SK-N-SH (cell line): ENCODE results near the gene CRYGC. TPM values are rescaled to one million over a fixed set of nuclear protein-coding genes. Genes with fewer than 3 reads are reported as not detected.
"Not testable (repeated sequence)": the region's sequence is repeated elsewhere in the genome, so short reads cannot be mapped to it uniquely, and the experiment has no call there.

Experiments
- CTCF ChIA-PET: fragments of 300-600, 350-600 bp; formaldehyde crosslinking; extraction: SDS; loops from one replicate; lab custom pipeline; 2021; lab: Yijun Ruan, JAX
- POLR2A ChIA-PET: fragments of 350-600 bp; sonication (Branson Sonifier 250); formaldehyde crosslinking; extraction: SDS; loops from one replicate; lab custom pipeline; 2020; ENCODE audit warnings: antibody characterized with exemption, inconsistent platforms; lab: Yijun Ruan, JAX
- DNase-seq: peaks from one replicate; pipeline ENCODE4 v3.0.0; 2012
- H2AFZ ChIP-seq: fragments of 200-600 bp; sonication (generic); 2 replicates; pipeline ENCODE4 v1.8.1; 2016; ENCODE audit warnings: antibody characterized with exemption, mild to moderate bottlenecking, low read depth
- H3F3A ChIP-seq: fragments of 200-600 bp; sonication (generic); replicated peaks from 2 replicates; pipeline ENCODE3; 2016; ENCODE audit warnings: antibody characterized with exemption, mild to moderate bottlenecking; ENCODE audit not compliant: insufficient read depth
- H3K27ac ChIP-seq, 2 experiments: fragments of 200-500 bp in 1 of 2; fragments of 200-600 bp in 1 of 2; sonication (Bioruptor generic) in 1 of 2; sonication (generic), shearing (Covaris generic) in 1 of 2; 2 replicates each; pipeline versions ENCODE4 v1.5.1 to v1.6.1; 2014 to 2016; ENCODE audit warnings: low read depth in 2 of 2, inconsistent platforms in 1 of 2, low read length in 1 of 2, mild to moderate bottlenecking in 1 of 2, mixed read lengths in 1 of 2
- H3K27me3 ChIP-seq: fragments of 200-600 bp; sonication (generic), shearing (Covaris generic); 2 replicates; pipeline ENCODE4 v1.6.1; 2016; ENCODE audit warnings: mixed run types; ENCODE audit not compliant: insufficient read depth
- H3K36me3 ChIP-seq, 2 experiments: fragments of 200-500 bp in 1 of 2; fragments of 200-600 bp in 1 of 2; sonication (Bioruptor generic) in 1 of 2; sonication (generic) in 1 of 2; replicated peaks in 1 of 2; 2 replicates each; pipeline versions ENCODE3 to v1.5.1; 2014 to 2016; ENCODE audit warnings: low read length in 1 of 2, mild to moderate bottlenecking in 1 of 2; ENCODE audit not compliant: insufficient read depth in 2 of 2, control insufficient read depth in 1 of 2
- H3K4me1 ChIP-seq, 2 experiments: fragments of 200-500 bp in 1 of 2; fragments of 200-600 bp in 1 of 2; sonication (Bioruptor generic) in 1 of 2; sonication (generic), shearing (Covaris generic) in 1 of 2; 2 replicates each; pipeline versions ENCODE4 v1.5.1 to v1.6.1; 2014 to 2016; ENCODE audit warnings: low read depth in 1 of 2, low read length in 1 of 2, mixed run types in 1 of 2; ENCODE audit not compliant: insufficient read depth in 2 of 2, control insufficient read depth in 1 of 2
- H3K4me2 ChIP-seq: fragments of 200-600 bp; sonication (generic), shearing (Covaris generic); 2 replicates; pipeline ENCODE4 v1.6.1; 2017; ENCODE audit warnings: mixed run types
- H3K4me3 ChIP-seq, 2 experiments: fragments of 200-500 bp in 1 of 2; fragments of 200-600 bp in 1 of 2; sonication (Bioruptor generic) in 1 of 2; sonication (generic), shearing (Covaris generic) in 1 of 2; 2 replicates each; pipeline versions ENCODE4 v1.5.1 to v1.8.1; 2014 to 2016; ENCODE audit warnings: low read depth in 2 of 2, inconsistent platforms in 1 of 2, low read length in 1 of 2, mild to moderate bottlenecking in 1 of 2, mixed read lengths in 1 of 2, moderate library complexity in 1 of 2
- H3K79me2 ChIP-seq: fragments of 200-600 bp; sonication (generic); 2 replicates; pipeline ENCODE4 v1.8.1; 2017; ENCODE audit warnings: mild to moderate bottlenecking; ENCODE audit not compliant: insufficient read depth
- H3K9ac ChIP-seq: fragments of 200-600 bp; sonication (generic); 2 replicates; pipeline ENCODE4 v1.6.1; 2017; ENCODE audit warnings: mixed run types
- H3K9me2 ChIP-seq: fragments of 200-600 bp; sonication (generic); 2 replicates; pipeline ENCODE4 v1.6.1; 2017; ENCODE audit warnings: mixed run types
- H3K9me3 ChIP-seq: fragments of 200-600 bp; sonication (generic); 2 replicates; pipeline ENCODE4 v1.6.1; 2017; ENCODE audit warnings: mixed run types, mild to moderate bottlenecking, moderate library complexity
- H4K20me1 ChIP-seq: fragments of 200-600 bp; sonication (generic); 2 replicates; pipeline ENCODE4 v1.6.1; 2017; ENCODE audit warnings: mild to moderate bottlenecking, mixed run types; ENCODE audit not compliant: insufficient read depth
- CHD2 ChIP-seq: fragments of 150-350 bp; IDR thresholded peaks from 2 replicates; pipeline ENCODE4 v1.6.1; 2018; ENCODE audit warnings: low read length; ENCODE audit not compliant: partially characterized antibody
- ELF1 ChIP-seq: IDR thresholded peaks from 2 replicates; pipeline ENCODE4 v1.4.0; 2012
- EZH2phosphoT487 ChIP-seq: fragments of 200-600 bp; sonication (generic); IDR thresholded peaks from 2 replicates; pipeline ENCODE4 v1.6.1; 2017; ENCODE audit warnings: low read depth, mixed run types, mild to moderate bottlenecking, antibody characterized with exemption, moderate library complexity, borderline replicate concordance
- FOSL2 ChIP-seq: IDR thresholded peaks from 2 replicates; pipeline ENCODE4 v1.4.0; 2012; ENCODE audit warnings: low read depth, mild to moderate bottlenecking, moderate library complexity, borderline replicate concordance
- FOXJ3 ChIP-seq: sonication (generic); formaldehyde crosslinking; IDR thresholded peaks from 2 replicates; pipeline ENCODE4 v1.5.1; 2020; ENCODE audit warnings: mild to moderate bottlenecking, missing genetic modification reagents
- JUND ChIP-seq: IDR thresholded peaks from 2 replicates; pipeline ENCODE4 v1.4.0; 2012
- NRF1 ChIP-seq: IDR thresholded peaks from 2 replicates; pipeline ENCODE4 v1.6.1; 2012; ENCODE audit warnings: low read depth, mild to moderate bottlenecking, low read length
- PBX3 ChIP-seq: IDR thresholded peaks from 2 replicates; pipeline ENCODE4; 2012
- POLR2AphosphoS5 ChIP-seq: IDR thresholded peaks from 2 replicates; pipeline ENCODE4 v1.6.1; 2012; ENCODE audit warnings: low read depth, low read length
- RAD21 ChIP-seq: IDR thresholded peaks from 2 replicates; pipeline ENCODE4 v1.6.1; 2012; ENCODE audit warnings: mild to moderate bottlenecking, low read length
- RCOR1 ChIP-seq: fragments of 150-350 bp; IDR thresholded peaks from 2 replicates; pipeline ENCODE4 v1.6.1; 2017; ENCODE audit warnings: antibody characterized with exemption, low read length
- REST ChIP-seq: IDR thresholded peaks from 2 replicates; pipeline ENCODE4 v1.6.1; 2012; ENCODE audit warnings: mild to moderate bottlenecking, low read depth, low read length, moderate library complexity
- RXRA ChIP-seq: IDR thresholded peaks from 2 replicates; pipeline ENCODE4 v1.4.0; 2012; ENCODE audit warnings: low read depth, mild to moderate bottlenecking, borderline replicate concordance
- SIN3A ChIP-seq: IDR thresholded peaks from 2 replicates; pipeline ENCODE4 v1.6.1; 2012; ENCODE audit warnings: low read depth, mild to moderate bottlenecking, low read length, moderate library complexity, borderline replicate concordance
- SMC3 ChIP-seq: IDR thresholded peaks from 2 replicates; pipeline ENCODE4 v1.6.1; 2012; ENCODE audit warnings: low read depth, low read length, improper control_type of control experiment
- TEAD4 ChIP-seq: IDR thresholded peaks from 2 replicates; pipeline ENCODE4 v1.4.0; 2012; ENCODE audit warnings: mild to moderate bottlenecking, borderline replicate concordance; ENCODE audit not compliant: insufficient read depth
- USF2 ChIP-seq: fragments of 150-350 bp; IDR thresholded peaks from 2 replicates; pipeline ENCODE4 v1.6.1; 2017; ENCODE audit warnings: antibody characterized with exemption, low read length, low read depth, borderline replicate concordance
- YY1 ChIP-seq: IDR thresholded peaks from 2 replicates; pipeline ENCODE4 v1.4.0; 2012; ENCODE audit warnings: low read depth, mild to moderate bottlenecking
- WGBS: methylation state at CpG from one replicate; pipeline ENCODE4 v1.1.6; 2017; ENCODE audit warnings: low lambda C conversion rate; 5-methylcytosine and 5-hydroxymethylcytosine counted together
- polyA plus RNA-seq, 3 experiments: library from polyadenylated mRNA; depleted of rRNA; stranded (reverse); fragments of >200 nt; gene quantifications; 2 replicates each; pipeline ENCODE4 v1.2.3, GENCODE V29; 2012

Gene CRYGC
- polyA plus RNA-seq, 1 of the 3 experiments (the other 2 are of a cell fraction) = 0.31 TPM

GRCh38 chr2:208099682-208100470, 29.8 kb downstream of the CRYGC start (continued):
- no peak for TF ChIP-seq REST
- TF ChIP-seq, all 33 proteins: peak for 0

GRCh38 chr2:208098701-208099100, 30.9 kb downstream of the CRYGC start:
- WGBS = 70% methylated on average over 1 of the region's 1 CpG
- H4K20me1 ChIP-seq, H3F3A ChIP-seq, CTCF ChIA-PET, H3K4me3 ChIP-seq, H3K9me3 ChIP-seq, H3K36me3 ChIP-seq, H3K27ac ChIP-seq, H3K79me2 ChIP-seq, H3K4me1 ChIP-seq, DNase-seq, POLR2A ChIA-PET, H2AFZ ChIP-seq, H3K4me2 ChIP-seq, H3K27me3 ChIP-seq, H3K9me2 ChIP-seq, H3K9ac ChIP-seq: not testable (repeated sequence)

- no peaks in the 10 kb centered on the region for H3F3A ChIP-seq
- DNase-seq = no peak
- no peak overlapping the region for H2AFZ ChIP-seq
- peaks cover 0 to 2% of the 10 kb centered on the region in 2 experiments; a peak in 1 of 4 replicates for H3K4me1 ChIP-seq
- POLR2A ChIA-PET = no interaction called here
- no peaks in the 10 kb centered on the region for H3K79me2 ChIP-seq
- no peaks in the 10 kb centered on the region for H3K27me3 ChIP-seq
- no peak overlapping the region for H3K27ac ChIP-seq
- CTCF ChIA-PET = interaction anchor here (0.9 to 1.1 kb wide), 2 partner anchors 26 to 27 kb away, joined by 3 to 4 read pairs; no protein-coding TSS in a partner anchor
- H4K20me1 ChIP-seq = no peaks in the 10 kb centered on the region
- no peaks in the 10 kb centered on the region for H3K36me3 ChIP-seq
- no peak overlapping the region for H3K9ac ChIP-seq
- no peaks in the 10 kb centered on the region for H3K9me2 ChIP-seq
- no peaks in the 10 kb centered on the region for H3K9me3 ChIP-seq
- H3K4me2 ChIP-seq = no peak overlapping the region
- 38% methylated on average over 2 of the region's 2 CpGs for WGBS
- H3K4me3 ChIP-seq = no peak overlapping the region
- no peak for TF ChIP-seq ELF1
- TF ChIP-seq SMC3 = no peak
- no peak for TF ChIP-seq TEAD4
- no peak for TF ChIP-seq CHD2
- no peak for TF ChIP-seq JUND
- TF ChIP-seq NRF1 = no peak
- no peak for TF ChIP-seq YY1
- TF ChIP-seq FOXJ3 (CRISPR knock-in tag) = no peak
- no peak for TF ChIP-seq RXRA
- no peak for TF ChIP-seq POLR2AphosphoS5
- TF ChIP-seq EZH2phosphoT487 = no peak
- no peak for TF ChIP-seq RCOR1
- TF ChIP-seq USF2 = no peak
- no peak for TF ChIP-seq PBX3
- TF ChIP-seq FOSL2 = no peak
- TF ChIP-seq RAD21 = no peak
- TF ChIP-seq SIN3A = no peak
Observed at GRCh38 chr2:208098267-208098666, 31.4 kb downstream of the CRYGC start.
